KMS-11 (cell line): ENCODE data around the gene CLEC3B.

Source experiments
- H2AFZ ChIP-seq: fragments of 200-600 bp; sonication (generic); 2 replicates; pipeline ENCODE4 v1.6.1; 2016; ENCODE audit warnings: antibody characterized with exemption, mixed run types, low read depth
- H3K27ac ChIP-seq: fragments of 200-600 bp; sonication (generic); 2 replicates; pipeline ENCODE4 v1.6.1; 2016; ENCODE audit warnings: mild to moderate bottlenecking, mixed run types
- H3K27me3 ChIP-seq: fragments of 200-600 bp; sonication (generic); 2 replicates; pipeline ENCODE4 v1.6.1; 2017; ENCODE audit warnings: mild to moderate bottlenecking, low read depth, mixed run types, moderate library complexity; ENCODE audit not compliant: insufficient read depth
- H3K36me3 ChIP-seq: fragments of 200-600 bp; sonication (generic); 2 replicates; pipeline ENCODE4 v1.6.1; 2017; ENCODE audit warnings: mild to moderate bottlenecking, mixed run types; ENCODE audit not compliant: insufficient read depth
- H3K4me1 ChIP-seq: fragments of 200-600 bp; sonication (generic); 2 replicates; pipeline ENCODE4 v1.6.1; 2016; ENCODE audit warnings: mild to moderate bottlenecking, low read depth, mixed run types; ENCODE audit not compliant: poor library complexity, severe bottlenecking
- H3K4me2 ChIP-seq: fragments of 200-600 bp; sonication (generic); 2 replicates; pipeline ENCODE4 v1.7.0; 2016; ENCODE audit warnings: mild to moderate bottlenecking, mixed run types
- H3K4me3 ChIP-seq: fragments of 200-600 bp; sonication (generic); IDR thresholded peaks from 2 replicates; pipeline ENCODE4 v1.6.1; 2017; ENCODE audit warnings: low read depth, low read length, mixed read lengths; ENCODE audit not compliant: insufficient read depth
- H3K79me2 ChIP-seq: fragments of 200-600 bp; sonication (generic); 2 replicates; pipeline ENCODE4 v1.6.1; 2016; ENCODE audit warnings: low read depth, mixed run types; ENCODE audit not compliant: insufficient read depth
- H3K9ac ChIP-seq: fragments of 200-600 bp; sonication (generic); 2 replicates; pipeline ENCODE4 v1.6.1; 2016; ENCODE audit warnings: mild to moderate bottlenecking, mixed run types
- H4K20me1 ChIP-seq: fragments of 200-600 bp; sonication (generic); 2 replicates; pipeline ENCODE4 v1.6.1; 2016; ENCODE audit warnings: mild to moderate bottlenecking, mixed run types; ENCODE audit not compliant: insufficient read depth
- TF ChIP-seq, protein P1 (sequence below): fragments of 200-600 bp; sonication (generic); conservative IDR thresholded peaks from 2 replicates; pipeline ENCODE4 v1.6.1; 2017; ENCODE audit warnings: low read depth, mild to moderate bottlenecking, antibody characterized with exemption, low read length, moderate library complexity, mixed read lengths

Gene CLEC3B

DNA sequence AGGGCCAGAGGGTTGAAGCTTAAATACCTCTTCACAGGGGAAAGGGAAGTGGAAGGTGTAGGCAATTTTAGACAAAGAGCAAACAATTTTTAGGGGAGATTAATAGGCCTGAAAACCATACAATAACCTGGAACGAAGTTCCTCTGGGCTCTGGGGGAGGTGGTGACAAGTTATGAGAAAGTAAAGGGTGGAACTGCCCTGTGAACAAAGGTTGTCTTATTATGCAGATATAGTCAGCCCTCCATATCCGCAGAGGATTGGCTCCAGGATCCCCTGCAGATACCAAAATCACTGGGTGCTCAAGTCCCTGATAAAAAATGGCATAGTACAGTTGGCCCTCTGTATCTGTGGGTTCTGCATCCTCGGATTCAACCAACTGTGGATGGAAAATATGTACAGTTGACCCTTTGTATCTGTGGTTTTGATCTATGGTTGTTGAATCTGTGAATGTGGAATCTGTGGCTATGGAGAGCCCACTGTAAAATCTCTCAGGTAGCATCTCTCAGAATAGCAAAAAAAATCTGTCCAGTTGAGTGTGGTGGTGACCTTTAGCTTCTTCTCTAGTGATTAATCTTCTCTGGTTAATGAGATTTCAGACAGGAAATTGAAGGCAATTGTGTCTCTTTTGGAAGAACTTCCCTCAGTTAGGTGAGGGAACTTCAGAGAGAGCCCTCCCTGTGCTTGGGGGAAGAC lies 40.2 kb downstream of the CLEC3B start:
- no peak overlapping the region for H3K4me3 ChIP-seq
- TF ChIP-seq, protein P1, sequence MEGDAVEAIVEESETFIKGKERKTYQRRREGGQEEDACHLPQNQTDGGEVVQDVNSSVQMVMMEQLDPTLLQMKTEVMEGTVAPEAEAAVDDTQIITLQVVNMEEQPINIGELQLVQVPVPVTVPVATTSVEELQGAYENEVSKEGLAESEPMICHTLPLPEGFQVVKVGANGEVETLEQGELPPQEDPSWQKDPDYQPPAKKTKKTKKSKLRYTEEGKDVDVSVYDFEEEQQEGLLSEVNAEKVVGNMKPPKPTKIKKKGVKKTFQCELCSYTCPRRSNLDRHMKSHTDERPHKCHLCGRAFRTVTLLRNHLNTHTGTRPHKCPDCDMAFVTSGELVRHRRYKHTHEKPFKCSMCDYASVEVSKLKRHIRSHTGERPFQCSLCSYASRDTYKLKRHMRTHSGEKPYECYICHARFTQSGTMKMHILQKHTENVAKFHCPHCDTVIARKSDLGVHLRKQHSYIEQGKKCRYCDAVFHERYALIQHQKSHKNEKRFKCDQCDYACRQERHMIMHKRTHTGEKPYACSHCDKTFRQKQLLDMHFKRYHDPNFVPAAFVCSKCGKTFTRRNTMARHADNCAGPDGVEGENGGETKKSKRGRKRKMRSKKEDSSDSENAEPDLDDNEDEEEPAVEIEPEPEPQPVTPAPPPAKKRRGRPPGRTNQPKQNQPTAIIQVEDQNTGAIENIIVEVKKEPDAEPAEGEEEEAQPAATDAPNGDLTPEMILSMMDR = no peak
- H3K9ac ChIP-seq = no peak overlapping the region
- H3K79me2 ChIP-seq = no peaks in the 10 kb centered on the region
- no peaks in the 10 kb centered on the region for H4K20me1 ChIP-seq
- no peak overlapping the region for H3K4me2 ChIP-seq
- no peak overlapping the region for H2AFZ ChIP-seq
- H3K27ac ChIP-seq = no peak overlapping the region
- no peaks in the 10 kb centered on the region for H3K4me1 ChIP-seq
- no peaks in the 10 kb centered on the region for H3K36me3 ChIP-seq
- H3K27me3 ChIP-seq = no peaks in the 10 kb centered on the region

DNA sequence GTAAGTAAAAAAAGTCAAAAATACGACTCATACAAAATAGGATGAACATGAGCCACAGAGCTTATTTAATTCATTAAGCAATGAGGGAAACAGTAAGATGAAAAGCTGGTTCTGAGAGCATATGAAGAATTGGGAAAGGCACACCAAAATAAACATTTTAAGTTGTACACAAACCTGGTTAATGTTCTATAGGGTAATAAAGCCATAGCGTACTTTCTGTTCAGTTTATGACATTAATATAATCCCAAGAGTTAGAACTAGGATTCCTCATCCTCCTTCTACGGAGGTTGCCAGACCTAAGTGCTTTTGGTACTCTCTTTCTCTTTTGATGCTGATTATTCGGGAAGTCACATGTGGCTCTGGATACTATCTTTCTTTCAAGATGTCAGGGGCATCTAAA lies 41.4 kb downstream of the CLEC3B start:
- Histone ChIP-seq H3K4me3 (no peak overlapping the region), H3K27me3 (no peaks in the 10 kb centered on the region), H4K20me1 (no peaks in the 10 kb centered on the region), H2AFZ (no peak overlapping the region), H3K36me3 (no peaks in the 10 kb centered on the region), H3K4me1 (no peaks in the 10 kb centered on the region), H3K27ac (no peak overlapping the region), H3K4me2 (no peak overlapping the region), H3K79me2 (no peaks in the 10 kb centered on the region), H3K9ac (no peak overlapping the region)
- TF ChIP-seq, protein P1 = no peak

DNA sequence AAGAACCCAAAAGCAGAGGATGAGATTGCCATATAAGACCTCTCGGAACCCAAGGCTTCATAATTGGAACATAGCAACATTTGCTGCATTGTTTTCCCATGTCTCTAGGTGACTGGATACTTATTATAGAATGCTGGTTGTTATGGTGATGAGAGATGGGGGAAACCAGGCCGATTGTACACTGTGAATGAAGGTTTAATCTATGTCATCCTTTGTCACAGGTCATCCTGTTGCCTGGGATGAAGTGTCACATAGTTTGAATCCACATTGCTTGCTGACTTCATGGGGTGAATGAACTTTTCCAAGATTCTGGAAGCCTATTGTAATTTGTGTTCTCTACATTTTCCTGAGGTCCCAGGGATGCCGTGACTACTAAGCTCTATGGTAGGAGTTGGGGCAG lies 41.8 kb downstream of the CLEC3B start:
- TF ChIP-seq, protein P1 = no peak
- no peaks in the 10 kb centered on the region for H3K36me3 ChIP-seq
- no peak overlapping the region for H3K9ac ChIP-seq
- no peaks in the 10 kb centered on the region for H4K20me1 ChIP-seq
- H3K27me3 ChIP-seq = no peaks in the 10 kb centered on the region
- H3K4me2 ChIP-seq = no peak overlapping the region
- H3K4me1 ChIP-seq = no peaks in the 10 kb centered on the region
- H3K27ac ChIP-seq = no peak overlapping the region
- no peak overlapping the region for H2AFZ ChIP-seq
- no peak overlapping the region for H3K4me3 ChIP-seq
- H3K79me2 ChIP-seq = no peaks in the 10 kb centered on the region

DNA sequence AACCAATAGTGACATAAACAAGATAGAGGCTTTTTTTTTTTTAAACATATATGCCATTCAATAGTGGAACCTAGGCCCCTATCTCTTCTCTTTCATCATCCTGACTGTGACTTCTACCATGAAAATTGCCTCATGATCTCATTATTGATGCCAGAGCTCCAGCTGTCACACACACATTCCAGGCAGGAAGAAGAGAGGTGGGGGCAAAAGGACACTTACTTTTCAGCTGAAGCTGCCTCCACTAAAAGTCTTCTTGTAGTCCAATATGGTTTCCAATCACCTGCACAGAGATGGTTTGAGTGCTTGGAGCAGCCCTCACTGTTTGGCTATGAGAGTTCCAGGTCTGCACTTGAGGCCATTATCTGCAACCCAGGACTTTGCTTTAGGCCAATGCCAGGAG lies 45.0 kb downstream of the CLEC3B start:
- Histone ChIP-seq H2AFZ (no peak overlapping the region), H3K79me2 (no peaks in the 10 kb centered on the region), H3K4me1 (no peaks in the 10 kb centered on the region), H4K20me1 (no peaks in the 10 kb centered on the region), H3K27me3 (no peaks in the 10 kb centered on the region), H3K36me3 (no peaks in the 10 kb centered on the region), H3K27ac (no peak overlapping the region), H3K4me2 (no peak overlapping the region), H3K9ac (no peak overlapping the region), H3K4me3 (no peak overlapping the region)
- TF ChIP-seq, protein P1 = no peak
